WTC11 (cell line): ENCODE data around the gene TTLL10. TPM values are rescaled to one million over a fixed set of nuclear protein-coding genes. Genes with fewer than 3 reads are reported as not detected.

Experiments
- ATAC-seq: fragments of 200-7000 bp; cut with Tn5 transposase; 2 replicates; pipeline ENCODE4 v1.10.0; 2021; ENCODE audit warnings: mild to moderate bottlenecking, moderate library complexity
- CTCF ChIA-PET: fragments of 300-600 bp; sonication (Branson Sonifier 250); formaldehyde crosslinking; loops from one replicate; lab custom pipeline; 2021; ENCODE audit warnings: antibody characterized with exemption; lab: Charles Lee
- POLR2A ChIA-PET: fragments of 350-600 bp; sonication (Branson Sonifier 250); formaldehyde crosslinking; loops from one replicate; lab custom pipeline; 2021; ENCODE audit warnings: antibody characterized with exemption; lab: Charles Lee
- DNase-seq: peaks from one replicate; pipeline ENCODE4 v3.0.0; 2021; ENCODE audit warnings: low spot score
- H3K27ac Mint-ChIP-seq: 2 replicates; pipeline ENCODE4 v1.8.0; 2021; ENCODE audit warnings: mixed read lengths
- H3K27me3 Mint-ChIP-seq: 2 replicates; pipeline ENCODE4 v1.8.0; 2021; ENCODE audit warnings: low read depth, mild to moderate bottlenecking, moderate library complexity, mixed read lengths
- H3K36me3 Mint-ChIP-seq: 2 replicates; pipeline ENCODE4 v1.8.0; 2021; ENCODE audit warnings: mixed read lengths
- H3K4me1 Mint-ChIP-seq: 2 replicates; pipeline ENCODE4 v1.8.0; 2022; ENCODE audit warnings: mixed read lengths
- H3K4me3 Mint-ChIP-seq: 2 replicates; pipeline ENCODE4 v1.8.0; 2021; ENCODE audit warnings: mild to moderate bottlenecking, moderate library complexity, mixed read lengths
- H3K9me3 Mint-ChIP-seq: 2 replicates; pipeline ENCODE4 v1.8.0; 2021; ENCODE audit warnings: mixed read lengths
- EMX1 ChIP-seq: fragments of 250-450 bp; sonication (Bioruptor Pico); IDR thresholded peaks from 2 replicates; pipeline ENCODE4 v1.8.0; 2021; ENCODE audit warnings: mild to moderate bottlenecking
- ESRRA ChIP-seq: sonication (generic); formaldehyde crosslinking; IDR thresholded peaks from 2 replicates; pipeline ENCODE4 v1.8.1; 2022; ENCODE audit warnings: mild to moderate bottlenecking, missing genetic modification reagents, borderline replicate concordance
- JAZF1 ChIP-seq: fragments of 250-450 bp; sonication (Bioruptor Pico); IDR thresholded peaks from 2 replicates; pipeline ENCODE4 v1.9.0; 2021; ENCODE audit warnings: moderate library complexity, mild to moderate bottlenecking, inconsistent platforms
- NFATC4 ChIP-seq: fragments of 250-450 bp; sonication (Bioruptor Pico); IDR thresholded peaks from 2 replicates; pipeline ENCODE4 v1.9.0; 2021; ENCODE audit warnings: mild to moderate bottlenecking
- PRRX2 ChIP-seq: fragments of 250-450 bp; sonication (Bioruptor Pico); IDR thresholded peaks from 2 replicates; pipeline ENCODE4 v1.8.0; 2021; ENCODE audit warnings: mild to moderate bottlenecking
- RORB ChIP-seq: fragments of 250-450 bp; sonication (Bioruptor Pico); IDR thresholded peaks from 2 replicates; pipeline ENCODE4 v1.9.0; 2021; ENCODE audit warnings: mild to moderate bottlenecking
- ZNF138 ChIP-seq: sonication (generic); formaldehyde crosslinking; conservative IDR thresholded peaks from 2 replicates; pipeline ENCODE4 v1.8.1; 2022; ENCODE audit warnings: mild to moderate bottlenecking, moderate library complexity, missing genetic modification reagents
- ZNF416 ChIP-seq: fragments of 250-450 bp; sonication (Bioruptor Pico); IDR thresholded peaks from 2 replicates; pipeline ENCODE4 v1.9.0; 2021; ENCODE audit warnings: mild to moderate bottlenecking, inconsistent platforms
- total RNA-seq: library from RNA; stranded (reverse); gene quantifications from 3 replicates; pipeline ENCODE4 v1.2.3, GENCODE V29; 2021
- TF ChIP-seq, protein P1 (sequence below): sonication (generic); formaldehyde crosslinking; conservative IDR thresholded peaks from 2 replicates; pipeline ENCODE4 v1.8.1; 2022; ENCODE audit warnings: mild to moderate bottlenecking, missing genetic modification reagents
- TF ChIP-seq, protein P2 (sequence below): sonication (generic); formaldehyde crosslinking; IDR thresholded peaks from 2 replicates; pipeline ENCODE4 v1.8.0; 2022; ENCODE audit warnings: mild to moderate bottlenecking, missing genetic modification reagents
- TF ChIP-seq, protein P3 (sequence below): sonication (generic); formaldehyde crosslinking; IDR thresholded peaks from 2 replicates; pipeline ENCODE4 v1.8.0; 2022; ENCODE audit warnings: mild to moderate bottlenecking, missing genetic modification reagents
- TF ChIP-seq, protein P4 (sequence below): fragments of 250-450 bp; sonication (Bioruptor Pico); IDR thresholded peaks from 2 replicates; pipeline ENCODE4 v1.9.0; 2021; ENCODE audit warnings: mild to moderate bottlenecking
- TF ChIP-seq, protein P5 (sequence below): sonication (generic); formaldehyde crosslinking; conservative IDR thresholded peaks from 2 replicates; pipeline ENCODE4 v1.8.1; 2023; ENCODE audit warnings: mild to moderate bottlenecking, low read depth, missing genetic modification reagents, moderate library complexity

TTLL10 gene
- total RNA-seq, 1 experiment from 2014 or later = 1.1 TPM

DNA sequence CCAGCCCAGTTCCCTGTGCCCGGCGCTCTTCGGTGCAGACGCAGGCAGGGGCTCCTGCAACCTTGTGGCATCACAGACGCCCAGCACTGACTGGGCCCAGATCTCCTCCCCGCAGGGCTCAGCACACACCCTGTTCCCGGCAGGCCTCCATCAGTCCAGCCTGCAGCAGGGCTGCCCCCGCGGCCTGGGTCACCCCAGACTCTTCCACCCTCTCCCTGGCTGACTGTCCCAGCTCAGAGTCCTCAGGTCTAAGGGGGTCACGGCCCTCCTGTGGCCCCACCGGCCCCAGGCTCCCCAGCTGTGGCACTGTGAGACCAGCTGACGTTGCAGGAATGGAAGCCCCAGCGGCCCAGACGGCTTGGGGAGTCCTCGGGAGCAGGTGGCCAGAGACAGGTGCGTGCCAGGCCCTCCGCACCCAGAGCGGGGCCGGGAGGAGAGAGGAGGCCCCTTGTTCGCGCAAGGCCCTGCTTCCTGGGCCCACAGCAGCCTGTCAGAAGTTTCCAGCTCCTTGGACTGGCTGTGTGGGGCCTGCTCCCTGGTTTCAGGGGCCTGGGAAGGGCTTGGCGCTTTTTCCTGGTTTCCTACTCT lies 62.6 kb downstream of the TTLL10 start:
- DNase-seq (no peak), ATAC-seq (no peak)

DNA sequence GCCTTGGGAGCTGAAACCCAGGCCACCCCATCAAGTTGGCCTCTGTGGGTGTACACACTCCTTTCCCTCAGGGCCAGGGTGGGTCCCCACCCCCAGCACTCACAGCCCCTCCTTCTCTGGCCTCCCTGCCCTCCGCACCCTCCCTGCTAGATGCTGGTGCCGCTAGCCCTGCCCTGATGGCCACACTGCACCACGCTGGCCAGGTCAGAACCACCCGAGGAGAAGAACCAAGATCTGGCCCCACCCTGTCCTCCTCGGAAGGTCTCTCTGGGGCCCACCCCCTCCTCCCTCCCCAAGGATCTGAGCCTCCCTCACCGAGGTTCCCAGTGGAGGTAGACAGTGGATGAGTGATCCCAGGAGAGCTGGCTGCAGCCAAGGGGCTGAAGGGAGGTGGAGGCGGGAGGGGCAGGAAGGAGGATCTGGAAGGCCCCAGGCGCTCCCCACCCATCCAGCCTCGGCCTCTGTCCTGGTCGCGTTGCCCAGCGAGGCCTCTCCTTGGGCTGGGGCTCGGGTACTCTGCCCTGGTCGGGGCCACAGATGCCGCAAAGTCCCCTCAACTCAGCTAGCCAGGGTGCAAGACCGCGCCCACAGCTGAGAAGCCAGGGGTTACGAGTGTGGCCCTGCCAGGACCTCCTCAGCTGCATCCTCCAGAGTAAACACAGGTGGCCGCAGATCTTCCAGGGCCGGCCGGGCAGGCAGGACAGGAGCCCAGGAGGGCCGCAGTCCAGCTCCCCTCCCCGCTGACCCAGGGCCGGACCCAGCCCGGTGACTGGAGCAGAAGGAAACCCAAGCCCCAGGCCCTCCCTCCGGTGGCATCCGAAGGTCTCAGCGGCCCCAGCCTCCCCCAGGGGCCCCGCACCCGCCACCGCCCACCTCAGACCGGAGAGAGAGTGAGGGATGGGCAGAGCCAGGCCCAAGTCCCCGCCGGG lies 63.5 kb downstream of the TTLL10 start:
- H3K9me3 Mint-ChIP-seq = peaks cover 3% of the 10 kb centered on the region; the same call in 1 of the 2 replicates
- no peak overlapping the region for H3K4me3 Mint-ChIP-seq
- TF ChIP-seq, protein P1, sequence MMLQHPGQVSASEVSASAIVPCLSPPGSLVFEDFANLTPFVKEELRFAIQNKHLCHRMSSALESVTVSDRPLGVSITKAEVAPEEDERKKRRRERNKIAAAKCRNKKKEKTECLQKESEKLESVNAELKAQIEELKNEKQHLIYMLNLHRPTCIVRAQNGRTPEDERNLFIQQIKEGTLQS (CRISPR knock-in tag) = no peak
- TF ChIP-seq, protein P2, sequence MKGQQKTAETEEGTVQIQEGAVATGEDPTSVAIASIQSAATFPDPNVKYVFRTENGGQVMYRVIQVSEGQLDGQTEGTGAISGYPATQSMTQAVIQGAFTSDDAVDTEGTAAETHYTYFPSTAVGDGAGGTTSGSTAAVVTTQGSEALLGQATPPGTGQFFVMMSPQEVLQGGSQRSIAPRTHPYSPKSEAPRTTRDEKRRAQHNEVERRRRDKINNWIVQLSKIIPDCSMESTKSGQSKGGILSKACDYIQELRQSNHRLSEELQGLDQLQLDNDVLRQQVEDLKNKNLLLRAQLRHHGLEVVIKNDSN = no peak
- no peak for TF ChIP-seq ZNF138 (CRISPR knock-in tag)
- no peak for TF ChIP-seq PRRX2 (CRISPR knock-in tag)
- TF ChIP-seq, protein P3, sequence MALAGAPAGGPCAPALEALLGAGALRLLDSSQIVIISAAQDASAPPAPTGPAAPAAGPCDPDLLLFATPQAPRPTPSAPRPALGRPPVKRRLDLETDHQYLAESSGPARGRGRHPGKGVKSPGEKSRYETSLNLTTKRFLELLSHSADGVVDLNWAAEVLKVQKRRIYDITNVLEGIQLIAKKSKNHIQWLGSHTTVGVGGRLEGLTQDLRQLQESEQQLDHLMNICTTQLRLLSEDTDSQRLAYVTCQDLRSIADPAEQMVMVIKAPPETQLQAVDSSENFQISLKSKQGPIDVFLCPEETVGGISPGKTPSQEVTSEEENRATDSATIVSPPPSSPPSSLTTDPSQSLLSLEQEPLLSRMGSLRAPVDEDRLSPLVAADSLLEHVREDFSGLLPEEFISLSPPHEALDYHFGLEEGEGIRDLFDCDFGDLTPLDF (CRISPR knock-in tag) = no peak
- TF ChIP-seq JAZF1 (CRISPR knock-in tag) = no peak
- TF ChIP-seq, protein P4, sequence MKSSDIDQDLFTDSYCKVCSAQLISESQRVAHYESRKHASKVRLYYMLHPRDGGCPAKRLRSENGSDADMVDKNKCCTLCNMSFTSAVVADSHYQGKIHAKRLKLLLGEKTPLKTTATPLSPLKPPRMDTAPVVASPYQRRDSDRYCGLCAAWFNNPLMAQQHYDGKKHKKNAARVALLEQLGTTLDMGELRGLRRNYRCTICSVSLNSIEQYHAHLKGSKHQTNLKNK (CRISPR knock-in tag) = no peak
- no peak for TF ChIP-seq NFATC4 (CRISPR knock-in tag)
- TF ChIP-seq RORB (CRISPR knock-in tag) = no peak
- TF ChIP-seq, protein P5, sequence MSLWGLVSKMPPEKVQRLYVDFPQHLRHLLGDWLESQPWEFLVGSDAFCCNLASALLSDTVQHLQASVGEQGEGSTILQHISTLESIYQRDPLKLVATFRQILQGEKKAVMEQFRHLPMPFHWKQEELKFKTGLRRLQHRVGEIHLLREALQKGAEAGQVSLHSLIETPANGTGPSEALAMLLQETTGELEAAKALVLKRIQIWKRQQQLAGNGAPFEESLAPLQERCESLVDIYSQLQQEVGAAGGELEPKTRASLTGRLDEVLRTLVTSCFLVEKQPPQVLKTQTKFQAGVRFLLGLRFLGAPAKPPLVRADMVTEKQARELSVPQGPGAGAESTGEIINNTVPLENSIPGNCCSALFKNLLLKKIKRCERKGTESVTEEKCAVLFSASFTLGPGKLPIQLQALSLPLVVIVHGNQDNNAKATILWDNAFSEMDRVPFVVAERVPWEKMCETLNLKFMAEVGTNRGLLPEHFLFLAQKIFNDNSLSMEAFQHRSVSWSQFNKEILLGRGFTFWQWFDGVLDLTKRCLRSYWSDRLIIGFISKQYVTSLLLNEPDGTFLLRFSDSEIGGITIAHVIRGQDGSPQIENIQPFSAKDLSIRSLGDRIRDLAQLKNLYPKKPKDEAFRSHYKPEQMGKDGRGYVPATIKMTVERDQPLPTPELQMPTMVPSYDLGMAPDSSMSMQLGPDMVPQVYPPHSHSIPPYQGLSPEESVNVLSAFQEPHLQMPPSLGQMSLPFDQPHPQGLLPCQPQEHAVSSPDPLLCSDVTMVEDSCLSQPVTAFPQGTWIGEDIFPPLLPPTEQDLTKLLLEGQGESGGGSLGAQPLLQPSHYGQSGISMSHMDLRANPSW = no peak
- H3K27ac Mint-ChIP-seq = no peak overlapping the region
- CTCF ChIA-PET = interaction anchor here (0.8 to 2.3 kb wide), 7 partner anchors 10 to 116 kb away, joined by 3 to 9 read pairs (median 4); partner anchors contain the start of genes C1QTNF12, TTLL10 and UBE2J2
- POLR2A ChIA-PET = interaction anchor here (0.6 to 0.9 kb wide), 2 partner anchors 21 to 51 kb away, joined by 4 read pairs; no protein-coding TSS in a partner anchor
- DNase-seq (no peak), ATAC-seq (no peak)
- peaks cover 3% of the 10 kb centered on the region for H3K4me1 Mint-ChIP-seq
- peaks cover 5% of the 10 kb centered on the region for H3K36me3 Mint-ChIP-seq
- no peaks in the 10 kb centered on the region for H3K27me3 Mint-ChIP-seq

More for the DNA sequence above, 62.6 kb downstream of the TTLL10 start:
- no peak overlapping the region for H3K27ac Mint-ChIP-seq
- peaks cover 3% of the 10 kb centered on the region; the same call in 1 of the 2 replicates for H3K9me3 Mint-ChIP-seq
- peaks cover 5% of the 10 kb centered on the region for H3K36me3 Mint-ChIP-seq
- ChIA-PET POLR2A (no interaction called here), CTCF (interaction anchor here (0.8 to 2.3 kb wide), 4 partner anchors 11 to 115 kb away, joined by 3 to 9 read pairs (median 5); partner anchors contain the start of genes C1QTNF12 and UBE2J2)
- TF ChIP-seq, protein P3 (CRISPR knock-in tag) = 0 out of 2 replicates have a peak, but pooled peaks have one; percentile 22
- TF ChIP-seq EMX1 (CRISPR knock-in tag) (no peak), ESRRA (0 out of 2 replicates have a peak, but pooled peaks have one; percentile 10), ZNF416 (CRISPR knock-in tag) (no peak)
- peaks cover 3% of the 10 kb centered on the region for H3K4me1 Mint-ChIP-seq
- H3K4me3 Mint-ChIP-seq = no peak overlapping the region
- H3K27me3 Mint-ChIP-seq = no peaks in the 10 kb centered on the region
